IPS-20b (cell line): Measurements from ENCODE around the gene DTWD2.
"Not testable (repeated sequence)": the region's sequence is repeated elsewhere in the genome, so short reads cannot be mapped to it uniquely, and the experiment has no call there.

Experiments used
- H3K27ac ChIP-seq: one replicate; pipeline ENCODE4 v1.5.1; 2013; ENCODE audit warnings: low read length
- H3K27me3 ChIP-seq: 2 replicates; pipeline ENCODE4 v1.6.1; 2013; ENCODE audit warnings: mild to moderate bottlenecking, low read length, inconsistent platforms; ENCODE audit not compliant: insufficient read depth
- H3K36me3 ChIP-seq: 2 replicates; pipeline ENCODE4 v1.6.1; 2013; ENCODE audit warnings: low read depth, mild to moderate bottlenecking, inconsistent platforms, low read length, moderate library complexity; ENCODE audit not compliant: insufficient read depth
- H3K4me1 ChIP-seq: 2 replicates; pipeline ENCODE4 v1.6.1; 2013; ENCODE audit warnings: mild to moderate bottlenecking, control low read depth, inconsistent platforms, low read length, moderate library complexity; ENCODE audit not compliant: insufficient read depth
- H3K4me3 ChIP-seq: 2 replicates; pipeline ENCODE4 v1.5.1; 2013; ENCODE audit warnings: mild to moderate bottlenecking, low read length, inconsistent platforms
- H3K9ac ChIP-seq: 2 replicates; pipeline ENCODE4 v1.6.1; 2013; ENCODE audit warnings: low read depth, mild to moderate bottlenecking, inconsistent platforms, low read length, moderate library complexity
- H3K9me3 ChIP-seq: 2 replicates; pipeline ENCODE4 v1.6.1; 2013; ENCODE audit warnings: mild to moderate bottlenecking, low read depth, low read length, inconsistent platforms; ENCODE audit not compliant: insufficient read depth

The DTWD2 gene

GRCh38 chr5:118902656-118903438 lies 85.5 kb downstream of the DTWD2 start:
- no peak overlapping the region for H3K4me3 ChIP-seq
- no peaks in the 10 kb centered on the region for H3K36me3 ChIP-seq
- H3K9ac ChIP-seq: no peak overlapping the region
- H3K27ac ChIP-seq: no peak overlapping the region
- H3K9me3 ChIP-seq: no peaks in the 10 kb centered on the region
- no peaks in the 10 kb centered on the region for H3K27me3 ChIP-seq
- peaks cover 12% of the 10 kb centered on the region; the same call in 1 of the 2 replicates for H3K4me1 ChIP-seq

- no peaks in the 10 kb centered on the region for H3K36me3 ChIP-seq
- no peak overlapping the region for H3K9ac ChIP-seq
- peaks cover 5% of the 10 kb centered on the region; the same call in 1 of the 2 replicates for H3K4me1 ChIP-seq
- no peak overlapping the region for H3K4me3 ChIP-seq
- no peaks in the 10 kb centered on the region for H3K9me3 ChIP-seq
- no peaks in the 10 kb centered on the region for H3K27me3 ChIP-seq
- no peak overlapping the region for H3K27ac ChIP-seq
Observed at GRCh38 chr5:118894709-118895108, 93.6 kb downstream of the DTWD2 start.

- no peaks in the 10 kb centered on the region for H3K27me3 ChIP-seq
- H3K27ac ChIP-seq: no peak overlapping the region
- H3K9me3 ChIP-seq: no peaks in the 10 kb centered on the region
- H3K36me3 ChIP-seq: no peaks in the 10 kb centered on the region
- H3K9ac ChIP-seq: no peak overlapping the region
- no peak overlapping the region for H3K4me3 ChIP-seq
- H3K4me1 ChIP-seq: peaks cover 5% of the 10 kb centered on the region; the same call in 1 of the 2 replicates
Observed at GRCh38 chr5:118891252-118891651, 97.1 kb downstream of the DTWD2 start.

DNA sequence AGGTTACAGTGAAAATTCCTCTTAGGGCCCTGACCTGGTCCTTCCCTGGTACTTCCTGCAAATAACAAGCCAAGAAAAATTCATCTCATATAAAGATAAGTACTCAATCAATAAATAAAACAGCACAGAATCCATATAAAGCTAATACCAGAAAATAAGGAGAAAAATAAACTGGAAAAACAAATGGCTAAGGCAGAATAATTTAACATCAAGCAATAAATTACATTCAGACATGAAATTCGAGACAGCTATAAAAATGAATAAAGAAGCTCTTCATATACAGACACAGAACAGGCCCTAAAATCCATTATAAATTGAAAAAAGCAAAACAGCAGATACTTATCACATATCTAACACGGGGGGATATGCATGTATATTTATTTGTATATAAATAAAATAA lies 99.2 kb downstream of the DTWD2 start:
- Histone ChIP-seq H3K36me3 (no peaks in the 10 kb centered on the region), H3K9ac (no peak overlapping the region), H3K9me3 (no peaks in the 10 kb centered on the region), H3K27me3 (no peaks in the 10 kb centered on the region), H3K4me1 (peaks cover 5% of the 10 kb centered on the region; the same call in 1 of the 2 replicates), H3K27ac (no peak overlapping the region), H3K4me3 (no peak overlapping the region)

DNA sequence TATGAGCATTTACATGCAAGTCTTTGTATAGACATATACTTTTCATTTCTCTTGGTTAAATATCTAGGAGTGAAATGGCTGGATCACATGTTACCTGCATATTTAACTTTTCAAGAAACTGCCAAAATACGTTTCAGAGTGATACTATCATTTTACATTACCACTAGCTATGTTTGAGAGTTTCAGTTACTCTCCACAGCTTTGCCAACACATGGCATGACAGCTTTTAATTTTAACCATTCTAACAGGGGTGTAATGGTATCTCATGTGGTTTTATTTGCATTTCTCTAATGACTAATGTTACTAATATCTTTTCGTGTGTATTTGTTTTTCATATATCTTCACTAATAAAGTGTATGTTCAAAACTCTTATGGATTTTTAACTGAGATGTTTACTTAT lies 99.8 kb downstream of the DTWD2 start:
- Histone ChIP-seq H3K4me1 (peaks cover 5% of the 10 kb centered on the region; the same call in 1 of the 2 replicates), H3K36me3 (no peaks in the 10 kb centered on the region), H3K9me3 (no peaks in the 10 kb centered on the region), H3K4me3 (no peak overlapping the region), H3K9ac (no peak overlapping the region), H3K27ac (no peak overlapping the region), H3K27me3 (no peaks in the 10 kb centered on the region)

- Histone ChIP-seq H3K9ac (no peak overlapping the region), H3K4me1 (peaks cover 6% of the 10 kb centered on the region; the same call in 1 of the 2 replicates), H3K4me3 (no peak overlapping the region), H3K27me3 (no peaks in the 10 kb centered on the region), H3K9me3 (peaks cover 4% of the 10 kb centered on the region; the same call in 1 of the 2 replicates), H3K36me3 (no peaks in the 10 kb centered on the region), H3K27ac (no peak overlapping the region)
Observed at GRCh38 chr5:118883362-118883761, 105.0 kb downstream of the DTWD2 start.

DNA sequence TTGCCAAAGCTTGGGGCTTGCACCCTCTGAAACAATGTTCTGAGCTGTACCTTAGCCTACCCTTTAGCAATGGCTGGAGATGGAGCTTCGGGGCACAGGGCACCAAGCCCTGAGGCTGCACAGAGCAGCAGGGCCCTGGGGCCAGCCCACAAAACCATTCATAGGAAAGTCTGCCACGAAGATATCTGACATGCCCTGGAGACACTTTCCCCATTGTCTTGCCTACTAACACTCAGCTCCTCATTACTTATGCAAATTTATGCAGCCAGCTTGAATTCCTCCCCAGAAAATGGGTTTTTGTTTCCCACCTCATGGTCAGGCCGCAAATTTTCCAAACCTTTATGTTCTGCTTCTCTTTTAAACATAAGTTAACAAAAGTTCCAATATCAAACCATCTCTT lies 105.7 kb downstream of the DTWD2 start:
- Histone ChIP-seq H3K27ac (no peak overlapping the region), H3K36me3 (no peaks in the 10 kb centered on the region), H3K9me3 (peaks cover 4% of the 10 kb centered on the region; the same call in 1 of the 2 replicates), H3K4me3 (no peak overlapping the region), H3K4me1 (peaks cover 6% of the 10 kb centered on the region; the same call in 1 of the 2 replicates), H3K27me3 (no peaks in the 10 kb centered on the region), H3K9ac (no peak overlapping the region)

- not testable (repeated sequence) for H3K27ac ChIP-seq, H3K9me3 ChIP-seq, H3K4me1 ChIP-seq, H3K4me3 ChIP-seq, H3K27me3 ChIP-seq, H3K9ac ChIP-seq, H3K36me3 ChIP-seq
Observed at GRCh38 chr5:118876852-118877251, 111.5 kb downstream of the DTWD2 start.

- no peak overlapping the region for H3K4me3 ChIP-seq
- no peaks in the 10 kb centered on the region for H3K27me3 ChIP-seq
- H3K9ac ChIP-seq: no peak overlapping the region
- no peak overlapping the region for H3K27ac ChIP-seq
- H3K4me1 ChIP-seq: no peaks in the 10 kb centered on the region
- H3K9me3 ChIP-seq: peaks cover 4% of the 10 kb centered on the region; the same call in 1 of the 2 replicates
- H3K36me3 ChIP-seq: no peaks in the 10 kb centered on the region
Observed at GRCh38 chr5:118875131-118875530, 113.2 kb downstream of the DTWD2 start.

DNA sequence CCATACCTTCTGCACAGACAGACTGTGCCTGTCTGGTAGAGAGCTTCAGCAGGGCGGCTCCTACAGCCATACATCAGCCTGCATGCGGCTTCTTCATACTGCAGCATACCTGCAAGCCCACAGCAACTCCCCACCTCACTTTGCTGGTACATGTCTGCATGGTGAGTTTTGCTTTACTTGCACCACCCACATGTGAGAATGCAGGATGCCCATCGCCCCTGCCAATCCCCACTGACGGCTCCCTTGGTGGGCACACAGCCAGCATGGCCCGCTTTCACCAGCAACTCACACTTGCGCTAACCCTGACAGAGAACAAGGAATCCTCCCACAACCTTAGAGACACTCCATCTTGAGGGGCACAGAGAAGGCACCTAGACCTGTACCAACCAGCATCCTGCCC lies 114.9 kb downstream of the DTWD2 start:
- no peaks in the 10 kb centered on the region for H3K4me1 ChIP-seq
- no peaks in the 10 kb centered on the region for H3K27me3 ChIP-seq
- H3K9me3 ChIP-seq: no peaks in the 10 kb centered on the region
- H3K9ac ChIP-seq: no peak overlapping the region
- H3K36me3 ChIP-seq: no peaks in the 10 kb centered on the region
- no peak overlapping the region for H3K27ac ChIP-seq
- H3K4me3 ChIP-seq: no peak overlapping the region

- H3K4me1 ChIP-seq: no peaks in the 10 kb centered on the region
- no peak overlapping the region for H3K9ac ChIP-seq
- H3K4me3 ChIP-seq: no peak overlapping the region
Observed at GRCh38 chr5:118863345-118863744, 125.0 kb downstream of the DTWD2 start.

DNA sequence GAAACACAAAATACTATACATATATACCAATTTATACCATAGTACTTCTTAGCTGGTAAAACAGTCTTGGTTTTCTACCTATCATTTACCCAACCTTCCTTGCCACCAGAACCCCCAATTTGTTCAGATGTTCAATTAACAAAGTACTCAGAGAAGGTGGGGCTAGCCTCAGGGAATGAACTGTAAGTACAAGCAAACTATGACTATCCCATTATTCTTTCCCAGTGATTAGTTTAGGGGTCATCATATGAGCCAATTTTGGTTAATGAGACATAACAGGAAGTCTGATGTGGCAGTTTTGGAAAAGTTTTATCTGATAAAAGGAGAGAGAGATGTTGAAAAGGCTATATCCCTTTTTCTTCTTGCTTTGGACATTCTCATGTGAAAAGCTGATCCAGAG lies 125.8 kb downstream of the DTWD2 start:
- H3K9ac ChIP-seq: no peak overlapping the region
- no peaks in the 10 kb centered on the region for H3K27me3 ChIP-seq
- no peaks in the 10 kb centered on the region for H3K9me3 ChIP-seq
- no peak overlapping the region for H3K27ac ChIP-seq
- H3K36me3 ChIP-seq: no peaks in the 10 kb centered on the region
- H3K4me3 ChIP-seq: no peak overlapping the region
- H3K4me1 ChIP-seq: no peaks in the 10 kb centered on the region

More at GRCh38 chr5:118863345-118863744, 125.0 kb downstream of the DTWD2 start:
- Histone ChIP-seq H3K27ac (no peak overlapping the region), H3K36me3 (no peaks in the 10 kb centered on the region), H3K27me3 (no peaks in the 10 kb centered on the region), H3K9me3 (no peaks in the 10 kb centered on the region)
